Thyroid gland (tissue), 4 donors: ENCODE data around the gene HECW1.

Source experiments
- CTCF ChIP-seq, 6 experiments: fragments of 200-600 bp in 3 of 6; fragments of 450-650 bp in 3 of 6; sonication (generic) in 3 of 6; IDR thresholded peaks; one replicate each; pipeline ENCODE4 v1.5.1; 2016 to 2019; ENCODE audit warnings: antibody characterized with exemption in 6 of 6, mild to moderate bottlenecking in 2 of 6, inconsistent platforms in 1 of 6, moderate library complexity in 1 of 6
- POLR2A ChIP-seq, 2 donors: fragments of 450-650 bp; IDR thresholded peaks; one replicate each; pipeline ENCODE4 v1.6.1; 2017; ENCODE audit warnings: antibody characterized with exemption in 2 of 2, mild to moderate bottlenecking in 2 of 2, moderate library complexity in 1 of 2

DNA sequence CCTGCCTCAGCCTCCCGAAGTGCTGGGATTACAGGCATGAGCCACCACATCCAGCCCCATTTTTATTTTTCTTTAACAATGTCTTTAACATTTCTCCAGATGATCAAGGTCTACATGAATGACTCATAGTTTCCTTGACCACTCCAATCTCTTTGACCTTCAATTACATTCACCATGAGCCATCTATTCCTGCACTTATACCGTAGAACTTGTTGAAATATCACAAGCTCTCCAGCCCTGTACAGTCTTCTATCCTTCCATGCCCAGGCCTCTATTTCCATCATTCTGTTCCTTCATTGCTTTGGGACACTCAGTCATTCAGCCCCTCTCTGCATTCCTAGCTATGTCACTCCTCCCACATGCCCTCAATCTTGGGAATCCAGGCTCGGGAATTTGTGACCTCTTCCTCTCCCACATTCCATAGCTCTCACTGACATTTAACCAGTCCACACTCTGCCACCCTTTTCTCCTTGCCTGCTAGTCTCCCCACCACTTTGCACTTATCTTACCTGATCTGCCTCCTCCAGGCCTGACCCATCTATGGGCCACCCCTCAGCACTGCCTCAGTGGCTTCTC lies 318.7 kb downstream of the HECW1 start:
- TF ChIP-seq CTCF (IDR thresholded peaks at IDR 0.05), result no peak
- TF ChIP-seq POLR2A (IDR thresholded peaks at IDR 0.05), result no peak
